OCI-LY1 (cell line): ENCODE measurements around the gene OR5K2.

Experiments
- H2AFZ ChIP-seq: fragments of 200-600 bp; sonication (generic), shearing (Covaris generic); 2 replicates; pipeline ENCODE4 v1.6.0; 2014; ENCODE audit warnings: antibody characterized with exemption, mild to moderate bottlenecking, low read length
- H3F3A ChIP-seq: fragments of 200-600 bp; sonication (generic), shearing (Covaris generic); 2 replicates; pipeline ENCODE4 v1.6.0; 2014; ENCODE audit warnings: mild to moderate bottlenecking, antibody characterized with exemption, low read length, moderate library complexity; ENCODE audit not compliant: insufficient read depth
- H3K27ac ChIP-seq: fragments of 200-600 bp; sonication (generic); 2 replicates; pipeline ENCODE4 v1.5.1; 2014; ENCODE audit warnings: low read length, mixed run types, mild to moderate bottlenecking, low read depth; ENCODE audit not compliant: poor library complexity, severe bottlenecking
- H3K27me3 ChIP-seq: fragments of 200-600 bp; sonication (generic); 2 replicates; pipeline ENCODE4 v1.6.0; 2014; ENCODE audit warnings: antibody characterized with exemption, mild to moderate bottlenecking, low read length, moderate library complexity; ENCODE audit not compliant: insufficient read depth
- H3K36me3 ChIP-seq: fragments of 200-600 bp; sonication (generic); 2 replicates; pipeline ENCODE4 v1.6.1; 2014; ENCODE audit warnings: mild to moderate bottlenecking, antibody characterized with exemption, low read length, moderate library complexity, mixed read lengths; ENCODE audit not compliant: insufficient read depth
- H3K4me1 ChIP-seq: fragments of 200-600 bp; sonication (generic); 2 replicates; pipeline ENCODE4 v1.5.1; 2014; ENCODE audit warnings: mild to moderate bottlenecking, low read length, moderate library complexity; ENCODE audit not compliant: insufficient read depth, severe bottlenecking
- H3K4me2 ChIP-seq: fragments of 200-600 bp; sonication (generic), shearing (Covaris generic); 2 replicates; pipeline ENCODE4 v1.6.1; 2014; ENCODE audit warnings: low read length
- H3K4me3 ChIP-seq: fragments of 200-600 bp; sonication (generic); 2 replicates; pipeline ENCODE4 v1.5.1; 2014; ENCODE audit warnings: low read length, low read depth, mild to moderate bottlenecking, mixed read lengths; ENCODE audit not compliant: poor library complexity, severe bottlenecking
- H3K79me2 ChIP-seq: fragments of 200-600 bp; shearing (Covaris generic); 2 replicates; pipeline ENCODE4 v1.6.1; 2016; ENCODE audit warnings: mixed run types, low read length, mixed read lengths; ENCODE audit not compliant: insufficient read depth
- H3K9ac ChIP-seq: fragments of 200-600 bp; sonication (generic), shearing (Covaris generic); 2 replicates; pipeline ENCODE4 v1.6.1; 2014; ENCODE audit warnings: mild to moderate bottlenecking, low read length, mixed read lengths
- H3K9me2 ChIP-seq: fragments of 200-600 bp; sonication (generic), shearing (Covaris generic); 2 replicates; pipeline ENCODE4 v1.6.1; 2014; ENCODE audit warnings: low read depth, mild to moderate bottlenecking, low read length, mixed read lengths
- H3K9me3 ChIP-seq: fragments of 200-600 bp; shearing (Covaris generic); 2 replicates; pipeline ENCODE4 v1.6.1; 2014; ENCODE audit warnings: low read length, mixed read lengths
- H4K20me1 ChIP-seq: fragments of 200-600 bp; sonication (generic), shearing (Covaris generic); 2 replicates; pipeline ENCODE4 v1.6.0; 2016; ENCODE audit warnings: mild to moderate bottlenecking, low read length; ENCODE audit not compliant: insufficient read depth
- CTCF ChIP-seq: fragments of 200-600 bp; sonication (generic), shearing (Covaris generic); IDR thresholded peaks from 2 replicates; pipeline ENCODE4 v1.5.1; 2017; ENCODE audit warnings: mild to moderate bottlenecking, antibody characterized with exemption, low read length, moderate library complexity, mixed read lengths
- EZH2 ChIP-seq: fragments of 200-600 bp; sonication (generic), shearing (Covaris generic); IDR thresholded peaks from 2 replicates; pipeline ENCODE4 v1.8.0; 2017; ENCODE audit warnings: borderline replicate concordance, mixed run types, mild to moderate bottlenecking, antibody characterized with exemption, low read length, moderate library complexity, mixed read lengths

Gene OR5K2

GRCh38 chr3:98460220-98460619 is 37.3 kb upstream of the OR5K2 start:
- Histone ChIP-seq H3K36me3 (no peaks in the 10 kb centered on the region), H3K9me3 (no peaks in the 10 kb centered on the region), H3K4me1 (no peaks in the 10 kb centered on the region), H3K9ac (no peak overlapping the region), H3K9me2 (no peaks in the 10 kb centered on the region), H3F3A (no peaks in the 10 kb centered on the region), H3K27ac (no peak overlapping the region), H3K79me2 (no peaks in the 10 kb centered on the region), H3K4me2 (no peak overlapping the region), H3K27me3 (no peaks in the 10 kb centered on the region), H4K20me1 (no peaks in the 10 kb centered on the region), H2AFZ (no peak overlapping the region), H3K4me3 (no peak overlapping the region)
- no peak for TF ChIP-seq EZH2
- TF ChIP-seq CTCF = no peak

DNA sequence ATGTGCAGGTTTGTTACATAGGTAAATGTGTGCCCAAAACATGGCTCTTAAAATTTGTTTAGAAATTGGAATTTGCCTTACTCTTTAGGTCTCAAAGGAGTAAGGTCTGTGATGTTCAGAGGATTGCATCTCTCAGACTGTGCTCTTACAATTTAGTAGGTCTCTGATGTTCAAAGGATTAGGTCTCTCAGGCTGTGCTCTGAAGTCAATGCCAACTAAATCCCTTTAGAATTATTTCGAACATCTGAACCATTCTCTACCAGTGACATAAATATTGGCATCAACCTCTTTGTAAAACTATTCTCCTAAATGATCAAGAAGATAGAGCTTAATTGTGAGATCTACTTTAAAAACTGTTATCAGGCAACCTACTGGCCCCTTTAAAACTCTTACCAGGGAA is 34.6 kb upstream of the OR5K2 start, which contains the start of gene OR5K1:
Gene OR5K1 (plus strand): TSS at position 301 of the 400 bp plus-strand sequence. CDS start 6,376 bp downstream, outside the sequence.
- Histone ChIP-seq H3K27ac (no peak within 1 kb of the TSS), H3K36me3 (no peaks in the 10 kb centered on the region), H4K20me1 (no peaks in the 10 kb centered on the region), H3K4me3 (no peak within 1 kb of the TSS), H3K4me1 (no peaks in the 10 kb centered on the region), H3K27me3 (no peaks in the 10 kb centered on the region), H3K9me3 (no peaks in the 10 kb centered on the region), H3F3A (no peaks in the 10 kb centered on the region), H3K9me2 (no peaks in the 10 kb centered on the region), H2AFZ (no peak within 1 kb of the TSS), H3K9ac (no peak within 1 kb of the TSS), H3K4me2 (no peak within 1 kb of the TSS), H3K79me2 (no peaks in the 10 kb centered on the region)
- TF ChIP-seq EZH2 = no peak
- no peak for TF ChIP-seq CTCF

- H3K27me3 ChIP-seq = no peaks in the 10 kb centered on the region
- no peaks in the 10 kb centered on the region for H3K9me3 ChIP-seq
- H3K4me3 ChIP-seq = no peak overlapping the region
- H3K9me2 ChIP-seq = no peaks in the 10 kb centered on the region
- no peaks in the 10 kb centered on the region for H3K79me2 ChIP-seq
- H2AFZ ChIP-seq = no peak overlapping the region
- no peak overlapping the region for H3K4me2 ChIP-seq
- TF ChIP-seq EZH2 (no peak), CTCF (no peak)
- H4K20me1 ChIP-seq = no peaks in the 10 kb centered on the region
- H3F3A ChIP-seq = no peaks in the 10 kb centered on the region
- no peaks in the 10 kb centered on the region for H3K4me1 ChIP-seq
- no peaks in the 10 kb centered on the region for H3K36me3 ChIP-seq
- no peak overlapping the region for H3K9ac ChIP-seq
- no peak overlapping the region for H3K27ac ChIP-seq
Observed at GRCh38 chr3:98482717-98483482, 14.6 kb upstream of the OR5K2 start.
